ENCODE results near the gene AGPAT3.
"Not testable (repeated sequence)": the region's sequence is repeated elsewhere in the genome, so short reads cannot be mapped to it uniquely, and the experiment has no call there.

The AGPAT3 gene, protein sequence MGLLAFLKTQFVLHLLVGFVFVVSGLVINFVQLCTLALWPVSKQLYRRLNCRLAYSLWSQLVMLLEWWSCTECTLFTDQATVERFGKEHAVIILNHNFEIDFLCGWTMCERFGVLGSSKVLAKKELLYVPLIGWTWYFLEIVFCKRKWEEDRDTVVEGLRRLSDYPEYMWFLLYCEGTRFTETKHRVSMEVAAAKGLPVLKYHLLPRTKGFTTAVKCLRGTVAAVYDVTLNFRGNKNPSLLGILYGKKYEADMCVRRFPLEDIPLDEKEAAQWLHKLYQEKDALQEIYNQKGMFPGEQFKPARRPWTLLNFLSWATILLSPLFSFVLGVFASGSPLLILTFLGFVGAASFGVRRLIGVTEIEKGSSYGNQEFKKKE

DNA sequence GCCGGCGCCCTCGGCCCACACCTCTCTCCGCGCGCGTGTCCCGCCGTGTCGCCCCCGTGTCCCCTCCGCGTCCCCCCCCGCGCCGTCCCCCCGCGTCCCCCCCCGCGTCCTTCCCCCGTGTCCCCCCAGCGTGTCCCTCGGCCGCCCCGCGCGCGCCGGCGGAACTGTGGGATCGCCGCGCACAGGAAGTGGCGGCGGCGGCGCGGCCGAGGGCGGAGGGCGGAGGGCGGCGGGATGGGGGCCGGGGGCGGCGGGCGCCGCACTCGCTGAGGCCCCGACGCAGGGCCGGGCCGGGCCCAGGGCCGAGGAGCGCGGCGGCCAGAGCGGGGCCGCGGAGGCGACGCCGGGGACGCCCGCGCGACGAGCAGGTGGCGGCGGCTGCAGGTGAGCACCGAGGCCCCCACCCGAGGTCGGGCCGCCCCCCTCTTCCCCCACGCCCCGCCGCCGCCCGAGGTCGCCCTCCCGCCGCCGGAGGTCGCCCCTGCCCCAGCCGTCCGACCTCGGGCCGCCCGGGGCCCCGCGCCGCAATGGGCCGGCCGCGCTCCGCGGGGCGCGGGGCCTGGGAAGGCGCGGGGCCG, at the start of gene AGPAT3:
TSS of gene AGPAT3 (plus strand) at position 262 of the 578 bp plus-strand sequence. CDS start 94,459 bp downstream, outside the sequence.
- no peak for TF ChIP-seq ZNF274 (IDR thresholded peaks at IDR 0.05; ENCODE audit: low read depth, low read length)
- H3K4me3 ChIP-seq (ENCODE audit: low read length) = peak within 1 kb of the TSS; percentile 76

GRCh38 chr21:43815991-43816390, 49.0 kb upstream of the AGPAT3 start:
- no peak for TF ChIP-seq ZNF274 (IDR thresholded peaks at IDR 0.05; ENCODE audit: low read depth, low read length)
- no peak overlapping the region for H3K4me3 ChIP-seq (ENCODE audit: low read length)

DNA sequence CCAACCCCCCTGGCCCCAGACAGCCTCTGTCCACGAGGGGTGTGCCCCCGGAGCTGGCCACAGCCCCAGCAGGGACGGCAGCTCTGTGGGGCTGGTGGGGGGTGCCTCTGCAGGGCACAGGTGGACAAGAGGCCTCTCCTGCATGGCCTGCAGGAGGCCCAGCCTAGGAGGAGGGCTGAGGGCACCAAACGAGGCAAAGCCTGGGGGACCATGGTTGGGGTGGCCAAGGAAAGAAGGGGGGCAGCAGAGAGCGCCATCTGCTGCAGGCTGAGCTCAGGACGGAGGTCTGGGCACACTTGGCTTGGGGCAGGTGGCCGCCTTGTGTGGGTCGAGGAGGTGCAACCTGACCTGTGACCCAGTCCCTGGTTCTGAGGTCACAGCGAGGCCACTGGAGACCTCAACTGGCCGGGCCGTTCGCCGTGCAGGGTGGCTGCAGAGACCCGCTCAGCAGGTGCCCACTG, 48.4 kb upstream of the AGPAT3 start:
- no peak for TF ChIP-seq ZNF274 (IDR thresholded peaks at IDR 0.05; ENCODE audit: low read depth, low read length)
- H3K4me3 ChIP-seq (ENCODE audit: low read length) = no peak overlapping the region

DNA sequence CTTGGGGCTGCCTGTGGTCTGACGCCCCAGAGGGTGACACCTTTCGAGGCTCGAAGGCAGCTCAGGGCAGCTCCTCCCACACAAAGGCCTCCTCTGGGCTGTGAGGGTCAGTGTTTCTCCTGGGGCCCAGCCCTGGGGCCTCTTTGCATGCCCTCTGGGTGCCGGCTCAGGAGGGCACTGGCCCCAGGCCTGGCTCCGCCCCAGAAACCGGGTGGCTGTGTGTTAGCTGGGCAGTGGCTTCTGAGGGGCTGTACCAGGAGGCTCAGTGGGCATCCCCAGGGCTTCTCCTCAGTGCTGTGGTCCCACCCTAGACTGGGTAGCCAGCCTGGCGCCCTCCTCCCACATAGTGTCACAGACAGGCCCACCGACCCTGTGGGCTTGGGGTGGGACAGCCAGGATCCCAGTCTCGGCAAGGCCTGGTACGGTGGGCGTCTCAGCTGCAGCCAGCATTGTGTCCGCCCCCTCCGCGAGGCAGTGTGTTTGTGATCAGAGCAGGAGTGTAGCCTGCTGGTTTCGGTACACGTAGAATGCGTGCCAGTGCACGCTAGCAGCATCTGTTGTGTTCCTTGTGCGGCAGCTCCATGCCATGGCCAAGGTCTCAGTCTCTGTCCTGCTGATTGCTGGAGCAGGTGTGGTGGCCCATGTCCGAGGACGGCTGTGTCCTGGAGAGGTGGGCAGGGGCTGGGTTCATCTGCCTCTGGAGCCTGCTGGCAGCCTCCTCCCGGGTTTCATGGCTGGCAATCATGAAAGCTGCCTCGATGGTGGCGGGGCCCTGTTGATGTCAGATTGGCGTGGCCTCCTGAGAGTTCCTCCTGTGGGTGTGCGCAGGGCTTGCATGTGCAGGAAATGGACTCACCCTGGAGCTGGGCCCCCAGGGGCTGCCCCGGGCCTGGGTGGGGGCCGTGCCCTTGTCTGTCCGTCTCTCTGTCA, 47.6 kb upstream of the AGPAT3 start:
- TF ChIP-seq ZNF274 (IDR thresholded peaks at IDR 0.05; ENCODE audit: low read depth, low read length) = no peak
- H3K4me3 ChIP-seq (ENCODE audit: low read length) = no peak overlapping the region

GRCh38 chr21:43818685-43819084, 46.3 kb upstream of the AGPAT3 start:
- H3K4me3 ChIP-seq (ENCODE audit: low read length) = no peak overlapping the region
- no peak for TF ChIP-seq ZNF274 (IDR thresholded peaks at IDR 0.05; ENCODE audit: low read depth, low read length)

- no peak for TF ChIP-seq ZNF274 (IDR thresholded peaks at IDR 0.05; ENCODE audit: low read depth, low read length)
- H3K4me3 ChIP-seq (ENCODE audit: low read length) = no peak overlapping the region
These were observed 45.3 kb upstream of the AGPAT3 start for GRCh38 chr21:43819511-43820405.

GRCh38 chr21:43820466-43820865, 44.6 kb upstream of the AGPAT3 start:
- TF ChIP-seq ZNF274 (IDR thresholded peaks at IDR 0.05; ENCODE audit: low read depth, low read length) = no peak
- H3K4me3 ChIP-seq (ENCODE audit: low read length) = no peak overlapping the region

DNA sequence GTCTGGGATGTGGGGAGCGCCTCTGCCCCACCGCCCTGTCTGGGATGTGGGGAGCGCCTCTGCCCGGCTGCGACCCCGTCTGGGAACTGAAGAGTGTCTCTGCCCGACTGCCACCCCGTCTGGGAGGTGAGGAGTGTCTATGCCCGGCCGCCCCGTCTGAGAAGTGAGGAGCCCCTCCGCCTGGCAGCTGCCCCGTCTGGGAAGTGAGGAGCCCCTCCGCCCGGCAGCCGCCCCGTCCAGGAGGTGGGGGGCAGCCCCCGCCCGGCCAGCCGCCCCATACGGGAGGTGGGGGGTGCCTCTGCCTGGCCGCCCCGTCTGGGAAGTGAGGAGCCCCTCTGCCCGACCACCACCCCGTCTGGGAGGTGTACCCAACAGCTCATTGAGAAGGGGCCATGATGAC, 42.9 kb upstream of the AGPAT3 start:
- not testable (repeated sequence) for H3K4me3 ChIP-seq (ENCODE audit: low read length)

- H3K4me3 ChIP-seq (ENCODE audit: low read length) = not testable (repeated sequence)
These were observed 42.3 kb upstream of the AGPAT3 start for GRCh38 chr21:43822741-43823140.

- no peak for TF ChIP-seq ZNF274 (IDR thresholded peaks at IDR 0.05; ENCODE audit: low read depth, low read length)
- H3K4me3 ChIP-seq (ENCODE audit: low read length) = no peak overlapping the region
These were observed 40.4 kb upstream of the AGPAT3 start for GRCh38 chr21:43824333-43825241.

DNA sequence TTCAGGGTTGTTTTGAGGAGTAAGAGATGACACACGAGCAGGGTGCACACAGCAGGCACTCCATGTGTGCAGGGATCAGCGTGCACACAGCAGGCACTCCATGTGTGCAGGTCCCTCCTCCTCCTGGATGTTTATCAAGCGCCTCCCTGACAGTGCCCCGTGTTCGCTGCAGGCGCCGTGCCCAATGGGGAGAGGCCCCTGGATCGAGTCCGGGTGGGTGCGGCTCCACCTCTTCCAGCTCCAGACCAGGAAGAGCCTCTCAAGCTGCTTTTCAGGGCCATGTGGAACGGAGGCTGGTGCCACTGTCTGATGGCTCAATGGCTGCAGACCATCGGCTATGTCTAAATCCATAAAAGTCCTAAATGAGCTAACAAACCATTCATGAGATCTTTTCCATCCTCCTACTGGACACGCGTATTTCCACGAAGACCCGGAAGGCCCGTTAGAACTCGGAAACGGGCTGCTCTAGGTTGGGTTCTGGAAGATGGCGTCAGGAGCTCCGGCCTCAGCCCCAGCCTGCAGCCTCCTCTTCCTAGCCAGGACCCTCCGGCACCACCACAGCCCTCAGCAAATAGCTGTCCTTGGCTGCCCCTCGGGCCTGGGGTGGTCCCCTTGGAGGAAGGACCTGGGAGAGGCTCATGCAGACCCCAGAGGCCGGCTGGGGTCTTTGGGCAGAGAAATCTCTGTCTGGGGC, 39.6 kb upstream of the AGPAT3 start:
- H3K4me3 ChIP-seq (ENCODE audit: low read length) = no peak overlapping the region
- TF ChIP-seq ZNF274 (IDR thresholded peaks at IDR 0.05; ENCODE audit: low read depth, low read length) = no peak

GRCh38 chr21:43825936-43826622, 38.9 kb upstream of the AGPAT3 start:
- H3K4me3 ChIP-seq (ENCODE audit: low read length) = no peak overlapping the region
- no peak for TF ChIP-seq ZNF274 (IDR thresholded peaks at IDR 0.05; ENCODE audit: low read depth, low read length)
